ENCODE measurements around the gene GRSF1. TPM values are rescaled to one million over a fixed set of nuclear protein-coding genes. Genes with fewer than 3 reads are reported as not detected.

Gene GRSF1
- 78.0 TPM for total RNA-seq (2013)
- polyA plus RNA-seq (10 to 100 TPM; 29.1 to 95.9 (median 93.6) TPM), polyA minus RNA-seq (14.8 and 25.0 TPM in 2 replicates), total RNA-seq (15.5 to 69.1 (median 48.5) reads per million in 11 experiments)

- H3K79me2 ChIP-seq (ENCODE audit: insufficient read depth, low read length), result peaks cover 45% of the 10 kb centered on the region
- H3K9ac ChIP-seq (ENCODE audit: insufficient read depth, low read length, poor library complexity, severe bottlenecking), result peak within 1 kb of the TSS; percentile 92
- H3K27ac Mint-ChIP-seq, result peak within 1 kb of the TSS; percentile 92 to 97 (median 95)
- intact Hi-C loops (cut with micrococcal nuclease), result loop anchor here (2.0 to 10.0 kb wide), 4 partner anchors 55 to 155 kb away; partner anchors contain the start of genes UTP3 (in 2 of the 2) and DCK (in 1 of the 2)
- peaks cover 0 to 3% (median under 1%) of the 10 kb centered on the region in 3 donors for H3K27me3 Mint-ChIP-seq (ENCODE audit: low read depth in 3 of 3)
- peaks cover 20 to 25% of the 10 kb centered on the region in 2 donors for H3K4me1 ChIP-seq (ENCODE audit: control insufficient read depth in 1 of 2, insufficient read depth in 2 of 2, low read length in 2 of 2)
- no peak for TF ChIP-seq CTCF (IDR thresholded peaks at IDR 0.05)
- H3K4me3 ChIP-seq (replicated peaks in 1 of 3; ENCODE audit: low read depth in 2 of 3, low read length in 3 of 3), result peak within 1 kb of the TSS; percentile 62 to 79 (median 72)
- H3K36me3 Mint-ChIP-seq, result peaks cover 10 to 12% of the 10 kb centered on the region in 2 donors
- H3K9me3 ChIP-seq (replicated peaks in 1 of 2; ENCODE audit: control insufficient read depth in 1 of 2, insufficient read depth in 1 of 2, low read length in 2 of 2), result no peaks in the 10 kb centered on the region
- H3K36me3 ChIP-seq (replicated peaks in 1 of 2; ENCODE audit: control insufficient read depth in 1 of 2, insufficient read depth in 2 of 2, low read length in 2 of 2), result peaks cover 6 to 11% of the 10 kb centered on the region in 2 donors
- H3K9me3 Mint-ChIP-seq, result peaks cover 0 to 2% (median 0%) of the 10 kb centered on the region in 7 donors
- peak within 1 kb of the TSS; percentile 95 to 96 for H3K4me3 Mint-ChIP-seq
- peak within 1 kb of the TSS; percentile 79 to 90 for H3K27ac ChIP-seq (ENCODE audit: low read depth in 1 of 2, low read length in 2 of 2)
- peak within 1 kb of the TSS; percentile 82 for H2AFZ ChIP-seq (ENCODE audit: insufficient read depth, low read depth, low read length, poor library complexity, severe bottlenecking)
- H4K20me1 ChIP-seq (ENCODE audit: insufficient read depth, low read length), result peaks cover 42% of the 10 kb centered on the region
- no peaks in the 10 kb centered on the region for H3K27me3 ChIP-seq (ENCODE audit: control insufficient read depth in 2 of 2, insufficient read depth in 2 of 2, low read length in 2 of 2)
- under 1% methylated on average over 41 of the region's 51 CpGs for WGBS (ENCODE audit: insufficient coverage)
- peak within 1 kb of the TSS; percentile 78 for H3K4me2 ChIP-seq (replicated peaks; ENCODE audit: extremely low read depth, low read length, poor library complexity, severe bottlenecking)
- peak; percentile 80 to 91 (median 91) for DNase-seq
- peaks cover 24% of the 10 kb centered on the region for H3K4me1 Mint-ChIP-seq
Observed at GRCh38 chr4:70839589-70840093, at the start of gene GRSF1. Gene GRSF1, minus strand, starts transcription at chr4:70839890. Its CDS starts 63 bp downstream, at chr4:70839827.

GRCh38 chr4:70885174-70885573 is 45.5 kb upstream of the GRSF1 start:
- H3K36me3 Mint-ChIP-seq, result no peaks in the 10 kb centered on the region
- no CpG with 5 or more reads among the region's 6 CpGs for WGBS (ENCODE audit: insufficient coverage)
- Histone ChIP-seq H3K9ac (ENCODE audit: insufficient read depth, low read length, poor library complexity, severe bottlenecking) (no peak overlapping the region), H3K79me2 (ENCODE audit: insufficient read depth, low read length) (no peaks in the 10 kb centered on the region), H3K4me1 (ENCODE audit: control insufficient read depth in 1 of 2, insufficient read depth in 2 of 2, low read length in 2 of 2) (no peaks in the 10 kb centered on the region), H3K27ac (ENCODE audit: low read depth in 1 of 2, low read length in 2 of 2) (no peak overlapping the region), H3K4me2 (replicated peaks; ENCODE audit: extremely low read depth, low read length, poor library complexity, severe bottlenecking) (no peak overlapping the region), H3K9me3 (replicated peaks in 1 of 2; ENCODE audit: control insufficient read depth in 1 of 2, insufficient read depth in 1 of 2, low read length in 2 of 2) (no peaks in the 10 kb centered on the region), H3K36me3 (replicated peaks in 1 of 2; ENCODE audit: control insufficient read depth in 1 of 2, insufficient read depth in 2 of 2, low read length in 2 of 2) (no peaks in the 10 kb centered on the region), H3K27me3 (ENCODE audit: control insufficient read depth in 2 of 2, insufficient read depth in 2 of 2, low read length in 2 of 2) (no peaks in the 10 kb centered on the region), H4K20me1 (ENCODE audit: insufficient read depth, low read length) (no peaks in the 10 kb centered on the region), H2AFZ (ENCODE audit: insufficient read depth, low read depth, low read length, poor library complexity, severe bottlenecking) (no peak overlapping the region), H3K4me3 (replicated peaks in 1 of 3; ENCODE audit: low read depth in 2 of 3, low read length in 3 of 3) (no peak overlapping the region)
- peaks cover 2 to 7% (median 3%) of the 10 kb centered on the region in 3 donors for H3K27me3 Mint-ChIP-seq (ENCODE audit: low read depth in 3 of 3)
- TF ChIP-seq CTCF (IDR thresholded peaks at IDR 0.05), result no peak
- intact Hi-C loops (cut with micrococcal nuclease), result no loop called here
- H3K4me1 Mint-ChIP-seq, result no peaks in the 10 kb centered on the region
- peak in 1 of 3 donors; percentile 20 for DNase-seq
- no peak overlapping the region for H3K27ac Mint-ChIP-seq
- no peak overlapping the region for H3K4me3 Mint-ChIP-seq
- H3K9me3 Mint-ChIP-seq, result peaks cover 0 to 5% (median 0%) of the 10 kb centered on the region in 7 donors

Data from CD14-positive monocyte (primary cell).